Loucy (cell line): Measurements from ENCODE around the gene FOXG1.

ENCODE experiments used
- EZH2phosphoT487 ChIP-seq: fragments of 200-600 bp; IDR thresholded peaks from 2 replicates; pipeline ENCODE4 v1.6.1; 2018; ENCODE audit warnings: antibody characterized with exemption, mild to moderate bottlenecking, moderate library complexity, borderline replicate concordance
- TF ChIP-seq, protein P1 (sequence below): fragments of 200-600 bp; sonication (generic); conservative IDR thresholded peaks from 2 replicates; pipeline ENCODE4 v1.5.1; 2014; ENCODE audit warnings: mild to moderate bottlenecking, antibody characterized with exemption, low read length

DNA sequence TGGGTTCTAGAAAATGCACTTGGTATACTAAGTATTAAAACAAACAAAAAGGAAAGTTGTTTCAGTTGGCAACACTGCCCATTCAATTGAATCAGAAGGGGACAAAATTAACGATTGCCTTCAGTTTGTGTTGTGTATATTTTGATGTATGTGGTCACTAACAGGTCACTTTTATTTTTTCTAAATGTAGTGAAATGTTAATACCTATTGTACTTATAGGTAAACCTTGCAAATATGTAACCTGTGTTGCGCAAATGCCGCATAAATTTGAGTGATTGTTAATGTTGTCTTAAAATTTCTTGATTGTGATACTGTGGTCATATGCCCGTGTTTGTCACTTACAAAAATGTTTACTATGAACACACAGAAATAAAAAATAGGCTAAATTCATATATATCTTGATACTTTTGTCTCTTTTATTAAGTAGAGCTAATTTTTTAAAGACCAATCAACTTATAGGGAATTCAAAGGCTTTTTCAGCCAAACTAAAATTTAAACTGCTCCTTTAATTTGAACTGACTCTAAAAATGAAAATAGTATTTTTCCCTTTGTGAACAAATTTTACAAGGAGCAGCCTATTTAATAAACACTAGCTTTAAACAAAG, 2.8 kb downstream of the FOXG1 start:
- TF ChIP-seq, protein P1, sequence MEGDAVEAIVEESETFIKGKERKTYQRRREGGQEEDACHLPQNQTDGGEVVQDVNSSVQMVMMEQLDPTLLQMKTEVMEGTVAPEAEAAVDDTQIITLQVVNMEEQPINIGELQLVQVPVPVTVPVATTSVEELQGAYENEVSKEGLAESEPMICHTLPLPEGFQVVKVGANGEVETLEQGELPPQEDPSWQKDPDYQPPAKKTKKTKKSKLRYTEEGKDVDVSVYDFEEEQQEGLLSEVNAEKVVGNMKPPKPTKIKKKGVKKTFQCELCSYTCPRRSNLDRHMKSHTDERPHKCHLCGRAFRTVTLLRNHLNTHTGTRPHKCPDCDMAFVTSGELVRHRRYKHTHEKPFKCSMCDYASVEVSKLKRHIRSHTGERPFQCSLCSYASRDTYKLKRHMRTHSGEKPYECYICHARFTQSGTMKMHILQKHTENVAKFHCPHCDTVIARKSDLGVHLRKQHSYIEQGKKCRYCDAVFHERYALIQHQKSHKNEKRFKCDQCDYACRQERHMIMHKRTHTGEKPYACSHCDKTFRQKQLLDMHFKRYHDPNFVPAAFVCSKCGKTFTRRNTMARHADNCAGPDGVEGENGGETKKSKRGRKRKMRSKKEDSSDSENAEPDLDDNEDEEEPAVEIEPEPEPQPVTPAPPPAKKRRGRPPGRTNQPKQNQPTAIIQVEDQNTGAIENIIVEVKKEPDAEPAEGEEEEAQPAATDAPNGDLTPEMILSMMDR: no peak
- TF ChIP-seq EZH2phosphoT487: no peak
